HEK293 (cell line): Measurements from ENCODE around the gene ZNF829.

Experiments
- CTCF ChIA-PET: fragments of 350-600 bp; formaldehyde crosslinking; extraction: SDS; loops from one replicate; lab custom pipeline; 2021; ENCODE audit warnings: antibody characterized with exemption; lab: Yijun Ruan, JAX
- POLR2A ChIA-PET: fragments of 300-600 bp; formaldehyde crosslinking; extraction: SDS; loops from one replicate; lab custom pipeline; 2020; ENCODE audit warnings: antibody characterized with exemption, inconsistent platforms; lab: Yijun Ruan, JAX
- H3K27ac ChIP-seq: fragments of 200-500 bp; sonication (Bioruptor generic); 2 replicates; pipeline ENCODE4 v1.5.1; 2014; ENCODE audit warnings: low read depth, low read length, control low read depth, inconsistent platforms; ENCODE audit errors: extremely low read depth
- H3K36me3 ChIP-seq, 2 experiments: fragments of 200-500 bp in 1 of 2; sonication (Bioruptor generic) in 1 of 2; 1 replicate in 1 of 2; 2 replicates in 1 of 2; pipeline ENCODE4 v1.5.1; 2014 to 2017; ENCODE audit warnings: inconsistent platforms in 2 of 2, low read length in 2 of 2; ENCODE audit not compliant: control insufficient read depth in 2 of 2, insufficient read depth in 1 of 2
- H3K4me1 ChIP-seq: fragments of 200-500 bp; sonication (Bioruptor generic); 2 replicates; pipeline ENCODE4 v1.5.1; 2014; ENCODE audit warnings: mild to moderate bottlenecking, low read length, inconsistent platforms; ENCODE audit not compliant: control insufficient read depth, insufficient read depth
- H3K4me3 ChIP-seq: 2 replicates; pipeline ENCODE4 v1.5.1; 2011; ENCODE audit warnings: low read depth, mild to moderate bottlenecking, control low read depth, low read length, moderate library complexity
- H3K9me3 ChIP-seq: fragments of 200-500 bp; sonication (Bioruptor generic); 2 replicates; pipeline ENCODE4 v1.5.1; 2014; ENCODE audit warnings: low read depth, low read length, inconsistent platforms; ENCODE audit not compliant: control insufficient read depth, insufficient read depth
- GLI2 ChIP-seq: fragments of 450-650 bp; formaldehyde crosslinking; IDR thresholded peaks from 2 replicates; pipeline ENCODE4; 2017; ENCODE audit warnings: missing biosample characterization, missing genetic modification characterization, low read depth, borderline replicate concordance
- MZF1 ChIP-seq: fragments of 450-650 bp; formaldehyde crosslinking; IDR thresholded peaks from 2 replicates; pipeline ENCODE4 v1.5.1; 2017; ENCODE audit warnings: missing biosample characterization, missing genetic modification characterization, borderline replicate concordance
- PRDM1 ChIP-seq: fragments of 450-650 bp; formaldehyde crosslinking; IDR thresholded peaks from 2 replicates; pipeline ENCODE4; 2016; ENCODE audit warnings: missing biosample characterization, missing genetic modification characterization
- SETDB1 ChIP-seq: IDR thresholded peaks from one replicate; pipeline ENCODE4 v1.6.1; 2017; ENCODE audit warnings: mild to moderate bottlenecking, low read length, moderate library complexity, mixed read lengths; ENCODE audit not compliant: insufficient read length
- TRIM28 ChIP-seq: IDR thresholded peaks from 2 replicates; pipeline ENCODE4 v1.6.1; 2011; ENCODE audit warnings: low read length, control low read depth, borderline replicate concordance
- WT1 ChIP-seq: fragments of 450-650 bp; formaldehyde crosslinking; IDR thresholded peaks from 2 replicates; pipeline ENCODE4 v1.5.1; 2016; ENCODE audit warnings: missing biosample characterization, missing genetic modification characterization
- ZEB2 ChIP-seq: fragments of 450-650 bp; formaldehyde crosslinking; IDR thresholded peaks from 2 replicates; pipeline ENCODE4 v1.5.1; 2016; ENCODE audit warnings: missing biosample characterization, missing genetic modification characterization
- ZNF239 ChIP-seq: fragments of 450-650 bp; formaldehyde crosslinking; IDR thresholded peaks from 2 replicates; pipeline ENCODE4 v1.5.1; 2016; ENCODE audit warnings: missing biosample characterization, missing genetic modification characterization
- ZNF391 ChIP-seq: fragments of 450-650 bp; formaldehyde crosslinking; IDR thresholded peaks from 2 replicates; pipeline ENCODE4 v1.5.1; 2016; ENCODE audit warnings: low read depth, missing biosample characterization, missing genetic modification characterization, borderline replicate concordance
- ZNF48 ChIP-seq: fragments of 450-650 bp; formaldehyde crosslinking; IDR thresholded peaks from 2 replicates; pipeline ENCODE4 v1.5.1; 2016; ENCODE audit warnings: missing biosample characterization, missing genetic modification characterization
- ZNF549 ChIP-seq: fragments of 450-650 bp; IDR thresholded peaks from 2 replicates; pipeline ENCODE4 v1.5.1; 2018; ENCODE audit warnings: missing biosample characterization, missing genetic modification characterization, mild to moderate bottlenecking, inconsistent platforms, moderate library complexity
- ZNF558 ChIP-seq: fragments of 450-650 bp; formaldehyde crosslinking; IDR thresholded peaks from 2 replicates; pipeline ENCODE4 v1.5.1; 2016; ENCODE audit warnings: missing biosample characterization, missing genetic modification characterization
- ZNF629 ChIP-seq: fragments of 450-650 bp; formaldehyde crosslinking; IDR thresholded peaks from 2 replicates; pipeline ENCODE4 v1.5.1; 2017; ENCODE audit warnings: missing biosample characterization, missing genetic modification characterization
- ZNF701 ChIP-seq: fragments of 450-650 bp; formaldehyde crosslinking; IDR thresholded peaks from 2 replicates; pipeline ENCODE4 v1.5.1; 2016; ENCODE audit warnings: missing biosample characterization, missing genetic modification characterization
- ZNF776 ChIP-seq: fragments of 450-650 bp; formaldehyde crosslinking; IDR thresholded peaks from 2 replicates; pipeline ENCODE4 v1.5.0; 2017; ENCODE audit warnings: missing biosample characterization, missing genetic modification characterization, borderline replicate concordance
- ZXDB ChIP-seq: fragments of 450-650 bp; formaldehyde crosslinking; IDR thresholded peaks from 2 replicates; pipeline ENCODE4 v1.5.1; 2016; ENCODE audit warnings: missing biosample characterization, missing genetic modification characterization
- TF ChIP-seq, protein P1 (sequence below): fragments of 450-650 bp; formaldehyde crosslinking; IDR thresholded peaks from 2 replicates; pipeline ENCODE4 v1.5.1; 2016; ENCODE audit warnings: missing biosample characterization, missing genetic modification characterization
- TF ChIP-seq, protein P2 (sequence below): sonication (generic); formaldehyde crosslinking; IDR thresholded peaks from 2 replicates; pipeline ENCODE4 v1.8.1; 2022; ENCODE audit warnings: mild to moderate bottlenecking, moderate library complexity, missing genetic modification reagents
- TF ChIP-seq, protein P3 (sequence below): fragments of 450-650 bp; formaldehyde crosslinking; IDR thresholded peaks from 2 replicates; pipeline ENCODE4 v1.5.1; 2016; ENCODE audit warnings: missing biosample characterization, missing genetic modification characterization
- TF ChIP-seq, protein P4 (sequence below): fragments of 450-650 bp; formaldehyde crosslinking; IDR thresholded peaks from 2 replicates; pipeline ENCODE4 v1.5.1; 2016; ENCODE audit warnings: missing biosample characterization, missing genetic modification characterization
- TF ChIP-seq, protein P5 (sequence below): fragments of 450-650 bp; formaldehyde crosslinking; IDR thresholded peaks from 2 replicates; pipeline ENCODE4 v1.5.1; 2017; ENCODE audit warnings: missing biosample characterization, missing genetic modification characterization

The ZNF829 gene

DNA sequence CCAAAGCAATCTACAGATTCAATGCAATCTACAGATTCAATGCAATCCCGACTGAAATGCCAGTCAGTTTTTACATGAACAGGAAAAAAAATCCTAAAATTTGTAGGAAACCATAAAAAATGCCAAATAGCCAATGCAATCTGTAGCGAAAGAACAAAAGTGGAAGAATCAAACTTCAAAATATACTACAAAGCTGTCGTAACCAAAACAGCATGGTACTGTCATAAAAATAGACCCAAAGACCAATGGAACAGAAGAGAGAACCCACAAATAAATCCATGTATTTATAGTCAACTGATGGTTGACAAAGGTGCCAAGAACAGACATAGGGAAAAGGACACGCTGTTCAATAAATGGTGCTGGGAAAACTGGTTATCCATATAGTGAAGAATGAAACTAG is 17.7 kb downstream of the ZNF829 start:
- TF ChIP-seq, protein P1, sequence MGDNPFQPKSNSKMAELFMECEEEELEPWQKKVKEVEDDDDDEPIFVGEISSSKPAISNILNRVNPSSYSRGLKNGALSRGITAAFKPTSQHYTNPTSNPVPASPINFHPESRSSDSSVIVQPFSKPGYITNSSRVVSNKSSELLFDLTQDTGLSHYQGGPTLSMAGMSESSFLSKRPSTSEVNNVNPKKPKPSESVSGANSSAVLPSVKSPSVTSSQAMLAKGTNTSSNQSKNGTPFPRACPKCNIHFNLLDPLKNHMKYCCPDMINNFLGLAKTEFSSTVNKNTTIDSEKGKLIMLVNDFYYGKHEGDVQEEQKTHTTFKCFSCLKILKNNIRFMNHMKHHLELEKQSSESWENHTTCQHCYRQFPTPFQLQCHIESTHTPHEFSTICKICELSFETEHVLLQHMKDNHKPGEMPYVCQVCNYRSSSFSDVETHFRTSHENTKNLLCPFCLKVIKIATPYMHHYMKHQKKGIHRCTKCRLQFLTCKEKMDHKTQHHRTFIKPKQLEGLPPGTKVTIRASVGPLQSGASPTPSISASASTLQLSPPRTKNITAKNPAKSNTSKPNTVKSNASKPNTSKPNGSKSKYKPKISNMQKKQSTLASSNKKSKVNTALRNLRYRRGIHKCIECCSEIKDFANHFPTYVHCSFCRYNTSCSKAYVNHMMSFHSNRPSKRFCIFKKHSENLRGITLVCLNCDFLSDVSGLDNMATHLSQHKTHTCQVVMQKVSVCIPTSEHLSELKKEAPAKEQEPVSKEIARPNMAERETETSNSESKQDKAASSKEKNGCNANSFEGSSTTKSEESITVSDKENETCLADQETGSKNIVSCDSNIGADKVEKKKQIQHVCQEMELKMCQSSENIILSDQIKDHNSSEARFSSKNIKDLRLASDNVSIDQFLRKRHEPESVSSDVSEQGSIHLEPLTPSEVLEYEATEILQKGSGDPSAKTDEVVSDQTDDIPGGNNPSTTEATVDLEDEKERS, result peak; percentile 99
- TF ChIP-seq, protein P2, sequence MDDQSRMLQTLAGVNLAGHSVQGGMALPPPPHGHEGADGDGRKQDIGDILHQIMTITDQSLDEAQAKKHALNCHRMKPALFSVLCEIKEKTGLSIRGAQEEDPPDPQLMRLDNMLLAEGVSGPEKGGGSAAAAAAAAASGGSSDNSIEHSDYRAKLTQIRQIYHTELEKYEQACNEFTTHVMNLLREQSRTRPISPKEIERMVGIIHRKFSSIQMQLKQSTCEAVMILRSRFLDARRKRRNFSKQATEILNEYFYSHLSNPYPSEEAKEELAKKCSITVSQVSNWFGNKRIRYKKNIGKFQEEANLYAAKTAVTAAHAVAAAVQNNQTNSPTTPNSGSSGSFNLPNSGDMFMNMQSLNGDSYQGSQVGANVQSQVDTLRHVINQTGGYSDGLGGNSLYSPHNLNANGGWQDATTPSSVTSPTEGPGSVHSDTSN (CRISPR knock-in tag), result no peak
- TF ChIP-seq MZF1 (tag by site-specific recombination) (no peak), TRIM28 (peak; percentile 61; the same call in 1 of the 2 replicates), GLI2 (tag by site-specific recombination) (no peak), ZNF549 (tag by site-specific recombination) (0 out of 2 replicates have a peak, but pooled peaks have one; percentile 23), ZNF48 (tag by site-specific recombination) (no peak), ZNF239 (tag by site-specific recombination) (no peak), WT1 (tag by site-specific recombination) (no peak), ZNF391 (tag by site-specific recombination) (no peak), ZNF629 (no peak), ZNF701 (tag by site-specific recombination) (no peak), ZXDB (no peak), ZNF558 (tag by site-specific recombination) (0 out of 2 replicates have a peak, but pooled peaks have one; percentile 21), SETDB1 (peak; percentile 80), ZNF776 (no peak), PRDM1 (tag by site-specific recombination) (no peak), ZEB2 (tag by site-specific recombination) (no peak)
- TF ChIP-seq, protein P3, sequence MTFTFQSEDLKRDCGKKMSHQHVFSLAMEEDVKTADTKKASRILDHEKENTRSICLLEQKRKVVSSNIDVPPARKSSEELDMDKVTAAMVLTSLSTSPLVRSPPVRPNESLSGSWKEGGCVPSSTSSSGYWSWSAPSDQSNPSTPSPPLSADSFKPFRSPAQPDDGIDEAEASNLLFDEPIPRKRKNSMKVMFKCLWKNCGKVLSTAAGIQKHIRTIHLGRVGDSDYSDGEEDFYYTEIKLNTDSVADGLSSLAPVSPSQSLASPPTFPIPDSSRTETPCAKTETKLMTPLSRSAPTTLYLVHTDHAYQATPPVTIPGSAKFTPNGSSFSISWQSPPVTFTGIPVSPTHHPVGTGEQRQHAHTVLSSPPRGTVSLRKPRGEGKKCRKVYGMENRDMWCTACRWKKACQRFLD (tag by site-specific recombination), result no peak
- TF ChIP-seq, protein P4, sequence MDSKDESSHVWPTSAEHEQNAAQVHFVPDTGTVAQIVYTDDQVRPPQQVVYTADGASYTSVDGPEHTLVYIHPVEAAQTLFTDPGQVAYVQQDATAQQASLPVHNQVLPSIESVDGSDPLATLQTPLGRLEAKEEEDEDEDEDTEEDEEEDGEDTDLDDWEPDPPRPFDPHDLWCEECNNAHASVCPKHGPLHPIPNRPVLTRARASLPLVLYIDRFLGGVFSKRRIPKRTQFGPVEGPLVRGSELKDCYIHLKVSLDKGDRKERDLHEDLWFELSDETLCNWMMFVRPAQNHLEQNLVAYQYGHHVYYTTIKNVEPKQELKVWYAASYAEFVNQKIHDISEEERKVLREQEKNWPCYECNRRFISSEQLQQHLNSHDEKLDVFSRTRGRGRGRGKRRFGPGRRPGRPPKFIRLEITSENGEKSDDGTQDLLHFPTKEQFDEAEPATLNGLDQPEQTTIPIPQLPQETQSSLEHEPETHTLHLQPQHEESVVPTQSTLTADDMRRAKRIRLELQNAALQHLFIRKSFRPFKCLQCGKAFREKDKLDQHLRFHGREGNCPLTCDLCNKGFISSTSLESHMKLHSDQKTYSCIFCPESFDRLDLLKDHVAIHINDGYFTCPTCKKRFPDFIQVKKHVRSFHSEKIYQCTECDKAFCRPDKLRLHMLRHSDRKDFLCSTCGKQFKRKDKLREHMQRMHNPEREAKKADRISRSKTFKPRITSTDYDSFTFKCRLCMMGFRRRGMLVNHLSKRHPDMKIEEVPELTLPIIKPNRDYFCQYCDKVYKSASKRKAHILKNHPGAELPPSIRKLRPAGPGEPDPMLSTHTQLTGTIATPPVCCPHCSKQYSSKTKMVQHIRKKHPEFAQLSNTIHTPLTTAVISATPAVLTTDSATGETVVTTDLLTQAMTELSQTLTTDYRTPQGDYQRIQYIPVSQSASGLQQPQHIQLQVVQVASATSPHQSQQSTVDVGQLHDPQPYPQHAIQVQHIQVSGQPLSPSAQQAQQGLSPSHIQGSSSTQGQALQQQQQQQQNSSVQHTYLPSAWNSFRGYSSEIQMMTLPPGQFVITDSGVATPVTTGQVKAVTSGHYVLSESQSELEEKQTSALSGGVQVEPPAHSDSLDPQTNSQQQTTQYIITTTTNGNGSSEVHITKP (tag by site-specific recombination), result no peak
- TF ChIP-seq, protein P5, sequence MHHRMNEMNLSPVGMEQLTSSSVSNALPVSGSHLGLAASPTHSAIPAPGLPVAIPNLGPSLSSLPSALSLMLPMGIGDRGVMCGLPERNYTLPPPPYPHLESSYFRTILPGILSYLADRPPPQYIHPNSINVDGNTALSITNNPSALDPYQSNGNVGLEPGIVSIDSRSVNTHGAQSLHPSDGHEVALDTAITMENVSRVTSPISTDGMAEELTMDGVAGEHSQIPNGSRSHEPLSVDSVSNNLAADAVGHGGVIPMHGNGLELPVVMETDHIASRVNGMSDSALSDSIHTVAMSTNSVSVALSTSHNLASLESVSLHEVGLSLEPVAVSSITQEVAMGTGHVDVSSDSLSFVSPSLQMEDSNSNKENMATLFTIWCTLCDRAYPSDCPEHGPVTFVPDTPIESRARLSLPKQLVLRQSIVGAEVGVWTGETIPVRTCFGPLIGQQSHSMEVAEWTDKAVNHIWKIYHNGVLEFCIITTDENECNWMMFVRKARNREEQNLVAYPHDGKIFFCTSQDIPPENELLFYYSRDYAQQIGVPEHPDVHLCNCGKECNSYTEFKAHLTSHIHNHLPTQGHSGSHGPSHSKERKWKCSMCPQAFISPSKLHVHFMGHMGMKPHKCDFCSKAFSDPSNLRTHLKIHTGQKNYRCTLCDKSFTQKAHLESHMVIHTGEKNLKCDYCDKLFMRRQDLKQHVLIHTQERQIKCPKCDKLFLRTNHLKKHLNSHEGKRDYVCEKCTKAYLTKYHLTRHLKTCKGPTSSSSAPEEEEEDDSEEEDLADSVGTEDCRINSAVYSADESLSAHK (tag by site-specific recombination), result no peak
- H3K27ac ChIP-seq, result no peak overlapping the region
- ChIA-PET POLR2A (no interaction called here), CTCF (no interaction called here)
- no peak overlapping the region for H3K4me3 ChIP-seq
- no peaks in the 10 kb centered on the region for H3K4me1 ChIP-seq
- H3K9me3 ChIP-seq, result peaks cover 53% of the 10 kb centered on the region
- peaks cover 92 to 97% of the 10 kb centered on the region in 2 experiments for H3K36me3 ChIP-seq
